Endometrium (tissue), 2 donors: ENCODE measurements around the gene CD163L1.

Source experiments
- FAIRE-seq: peaks from 2 replicates; lab custom pipeline; 2012; peaks lifted over from hg19 to GRCh38; lab: Jason Lieb, UNC
- donor health status: control.
- donor health status: control.

The CD163L1 gene

DNA sequence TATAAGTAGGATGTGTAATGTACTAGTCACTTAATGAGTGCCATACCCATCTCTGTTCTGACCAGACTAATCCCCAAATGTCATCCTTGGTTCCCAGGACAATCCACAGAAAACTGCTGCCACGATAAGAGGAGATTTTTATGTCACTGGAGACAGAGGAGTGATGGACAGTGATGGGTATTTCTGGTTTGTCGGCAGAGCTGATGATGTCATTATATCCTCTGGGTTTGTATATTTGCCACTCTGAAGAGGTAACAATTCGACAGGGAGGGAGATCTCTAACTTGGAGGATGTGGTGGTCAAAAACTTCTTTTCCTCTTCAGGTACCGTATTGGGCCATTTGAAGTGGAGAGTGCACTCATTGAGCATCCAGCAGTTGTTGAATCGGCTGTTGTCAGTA lies 119.8 kb downstream of the CD163L1 start:
- FAIRE-seq, result no peak

DNA sequence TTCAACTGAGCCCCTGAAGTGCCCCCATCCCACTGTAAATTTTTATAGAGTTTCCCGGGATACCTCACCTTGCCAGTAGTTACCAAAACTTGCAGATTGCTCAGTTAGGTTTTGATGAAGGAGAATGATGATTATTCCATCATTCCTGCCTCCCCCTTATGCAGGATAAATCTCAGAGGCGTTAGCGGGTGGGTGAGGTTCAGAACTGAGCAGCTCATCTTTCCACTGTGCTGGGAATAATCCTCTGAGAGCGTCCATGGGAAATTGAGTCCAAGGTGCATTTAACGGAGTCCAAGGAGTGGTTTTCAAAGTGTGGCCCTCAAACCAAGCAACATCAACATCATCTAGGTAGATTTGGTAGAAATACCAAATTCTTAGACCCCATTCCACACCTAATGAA lies 121.4 kb downstream of the CD163L1 start:
- no peak for FAIRE-seq

DNA sequence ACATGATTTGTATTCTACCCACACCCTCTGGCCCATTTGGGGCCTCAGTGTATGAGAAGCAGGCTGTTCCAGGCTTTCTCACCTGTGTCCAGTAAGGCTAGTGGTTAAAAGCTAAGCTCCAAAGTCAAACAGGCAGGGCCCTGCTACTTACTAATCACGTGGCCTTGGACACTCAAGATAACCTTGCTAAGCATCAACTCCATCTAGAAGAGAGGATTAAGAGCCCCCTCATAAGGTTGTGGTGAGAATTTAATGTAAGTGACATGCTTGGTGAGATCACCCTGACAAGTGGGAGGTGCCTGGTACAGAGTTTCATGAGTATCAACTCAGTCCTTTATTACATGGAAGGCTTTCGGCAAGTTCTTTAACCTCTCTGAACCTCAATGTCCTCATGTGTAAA lies 122.3 kb downstream of the CD163L1 start:
- no peak for FAIRE-seq

DNA sequence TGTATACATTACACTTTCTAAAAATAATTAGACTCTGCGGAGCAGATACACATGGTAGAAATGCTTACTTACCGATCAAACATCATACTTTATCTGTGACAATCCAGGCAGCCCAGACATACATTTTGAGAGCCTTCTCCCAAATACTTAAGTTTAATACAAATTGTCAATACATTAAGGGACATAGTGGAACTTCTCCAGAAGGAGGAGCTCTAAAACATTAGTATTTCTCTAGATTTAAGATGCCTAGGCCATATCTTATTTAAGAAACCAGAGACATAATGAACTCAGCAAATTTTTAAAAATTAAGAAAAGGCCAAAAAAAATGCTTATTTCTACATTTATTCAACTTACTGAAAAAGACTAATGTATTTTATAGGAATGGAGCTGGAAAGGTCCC lies 124.0 kb downstream of the CD163L1 start:
- FAIRE-seq, result no peak

DNA sequence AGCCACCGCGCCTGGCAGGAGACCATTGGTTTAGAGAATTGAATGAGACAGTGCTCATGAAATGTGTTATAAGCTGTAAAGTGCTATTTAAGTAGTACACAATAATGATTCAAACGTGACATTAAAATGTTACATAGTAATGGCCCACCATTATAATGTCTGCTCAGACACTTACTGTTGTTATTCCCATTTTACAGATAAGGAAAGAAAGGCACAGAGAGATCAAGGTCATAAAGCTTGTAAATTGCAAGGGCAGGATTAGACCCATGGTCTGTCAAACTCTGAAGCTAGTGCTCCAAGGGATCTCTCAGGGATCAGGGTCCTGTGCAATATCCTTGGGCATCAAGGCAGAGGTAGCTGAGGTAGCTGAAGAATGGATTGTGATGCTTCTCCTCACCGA lies 133.9 kb downstream of the CD163L1 start:
- no peak for FAIRE-seq
